GM21447 (cell line): ENCODE data around the gene ARFIP1.
"Not testable (repeated sequence)": the region's sequence is repeated elsewhere in the genome, so short reads cannot be mapped to it uniquely, and the experiment has no call there.

Experiments used
- ATAC-seq: cut with Tn5 transposase; IDR thresholded peaks from one replicate; pipeline ENCODE4 v1.9.1; 2021; ENCODE audit not compliant: unreplicated experiment

ARFIP1 gene

GRCh38 chr4:152785639-152786615, 6.2 kb downstream of the ARFIP1 start:
- ATAC-seq = no peak

GRCh38 chr4:152786627-152787026, 6.9 kb downstream of the ARFIP1 start:
- no peak for ATAC-seq

- no peak for ATAC-seq
Observed at GRCh38 chr4:152795891-152796290, 16.1 kb downstream of the ARFIP1 start.

- no peak for ATAC-seq
Observed at GRCh38 chr4:152803541-152803940, 23.8 kb downstream of the ARFIP1 start.

GRCh38 chr4:152805071-152805650, 25.4 kb downstream of the ARFIP1 start:
- no peak for ATAC-seq

GRCh38 chr4:152805818-152806217, 26.1 kb downstream of the ARFIP1 start:
- no peak for ATAC-seq

GRCh38 chr4:152806501-152807125, 26.9 kb downstream of the ARFIP1 start:
- ATAC-seq = no peak

GRCh38 chr4:152807294-152807829, 27.6 kb downstream of the ARFIP1 start:
- no peak for ATAC-seq

GRCh38 chr4:152808670-152809069, 28.9 kb downstream of the ARFIP1 start:
- no peak for ATAC-seq

- no peak for ATAC-seq
Observed at GRCh38 chr4:152810715-152811287, 31.0 kb downstream of the ARFIP1 start.

- no peak for ATAC-seq
Observed at GRCh38 chr4:152815078-152815477, 35.3 kb downstream of the ARFIP1 start.

GRCh38 chr4:152817331-152817730, 37.6 kb downstream of the ARFIP1 start:
- no peak for ATAC-seq

GRCh38 chr4:152819026-152819645, 39.4 kb downstream of the ARFIP1 start:
- ATAC-seq = no peak

- ATAC-seq = no peak
Observed at GRCh38 chr4:152820073-152820472, 40.3 kb downstream of the ARFIP1 start.

- no peak for ATAC-seq
Observed at GRCh38 chr4:152822323-152822722, 42.6 kb downstream of the ARFIP1 start.

- ATAC-seq = no peak
Observed at GRCh38 chr4:152824561-152824960, 44.8 kb downstream of the ARFIP1 start.

- no peak for ATAC-seq
Observed at GRCh38 chr4:152825336-152825735, 45.6 kb downstream of the ARFIP1 start.

GRCh38 chr4:152828122-152828521, 48.4 kb downstream of the ARFIP1 start:
- no peak for ATAC-seq

- no peak for ATAC-seq
Observed at GRCh38 chr4:152831416-152831815, 51.7 kb downstream of the ARFIP1 start.

GRCh38 chr4:152836936-152837335, 57.2 kb downstream of the ARFIP1 start:
- ATAC-seq = no peak

GRCh38 chr4:152839729-152840128, 60.0 kb downstream of the ARFIP1 start:
- ATAC-seq = not testable (repeated sequence)
